GM12874 (cell line): ENCODE results near the gene KLC3.

ENCODE experiments used
- CTCF ChIP-seq: IDR thresholded peaks from 2 replicates; pipeline ENCODE4 v1.5.1; 2011; ENCODE audit warnings: low read depth, mild to moderate bottlenecking, control low read depth, low read length, moderate library complexity; ENCODE audit not compliant: insufficient read depth

KLC3 gene

GRCh38 chr19:45321848-45322247, 18.7 kb upstream of the KLC3 start:
- no peak for TF ChIP-seq CTCF

GRCh38 chr19:45322311-45322710, 18.2 kb upstream of the KLC3 start:
- TF ChIP-seq CTCF = no peak

- no peak for TF ChIP-seq CTCF
Measured at GRCh38 chr19:45322744-45323281, 17.7 kb upstream of the KLC3 start, which contains the start of gene CKM. Gene CKM, minus strand, starts transcription at chr19:45322875. Its CDS starts 3,162 bp downstream, at chr19:45319713.

GRCh38 chr19:45323671-45324081, 16.9 kb upstream of the KLC3 start:
- TF ChIP-seq CTCF = no peak

GRCh38 chr19:45324349-45324907, 16.1 kb upstream of the KLC3 start:
- TF ChIP-seq CTCF = no peak

DNA sequence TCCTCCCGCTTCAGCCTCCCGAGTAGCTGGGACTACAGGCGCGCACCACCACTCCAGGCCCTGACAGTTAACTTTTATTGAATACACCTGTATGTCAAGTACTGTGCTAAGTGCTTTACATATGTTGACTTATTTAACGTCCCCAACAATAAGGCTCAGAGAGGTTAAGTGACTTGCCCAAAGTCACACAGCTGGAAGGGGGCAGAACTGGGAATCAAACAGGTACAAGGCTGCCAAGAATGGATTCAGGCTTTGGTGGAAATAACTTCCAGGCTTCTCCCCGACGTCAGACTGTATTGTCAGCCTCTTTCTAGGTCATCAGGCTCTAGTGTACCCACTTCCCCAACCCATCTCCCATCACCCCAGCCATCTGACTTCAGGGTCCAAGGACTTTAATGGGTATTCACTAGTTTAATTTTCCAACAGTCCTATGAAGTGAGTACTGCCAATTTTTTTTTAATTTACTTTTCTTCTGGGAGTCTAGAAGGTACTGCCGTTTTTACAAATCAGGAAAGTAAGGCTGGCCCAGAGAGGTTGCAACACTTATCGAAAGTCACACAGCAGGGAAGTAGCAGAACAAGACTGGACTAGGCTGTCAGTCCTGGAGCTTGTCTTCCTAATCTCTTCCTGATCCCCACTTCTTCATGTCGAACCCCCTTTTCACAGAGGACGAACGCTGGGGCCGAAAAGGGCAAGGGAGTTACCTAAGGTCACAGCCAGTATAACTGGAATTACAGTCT, 13.0 kb upstream of the KLC3 start:
- TF ChIP-seq CTCF = no peak

DNA sequence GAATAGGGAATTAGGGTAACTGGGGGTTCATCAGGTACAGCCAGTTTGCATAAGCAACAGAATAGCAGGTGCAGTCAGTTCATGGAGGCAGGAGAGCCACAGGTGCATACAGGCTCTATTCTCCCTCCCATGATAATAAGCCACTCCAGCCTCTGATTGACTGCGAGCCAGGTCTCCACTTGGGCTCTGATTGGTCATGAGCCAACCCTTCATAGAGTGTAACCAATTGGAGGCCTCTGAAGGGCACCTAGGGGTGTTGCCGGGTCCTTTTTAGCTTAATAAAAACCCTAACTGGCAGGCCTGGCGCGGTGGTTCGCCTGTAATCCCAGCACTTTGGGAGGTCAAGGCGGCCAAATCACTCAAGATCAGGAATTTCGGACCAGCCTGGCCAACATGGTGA, 9.1 kb upstream of the KLC3 start:
- no peak for TF ChIP-seq CTCF
